ENCODE results near the gene ACSBG1.
"Not testable (repeated sequence)": the region's sequence is repeated elsewhere in the genome, so short reads cannot be mapped to it uniquely, and the experiment has no call there.

ACSBG1 gene

DNA sequence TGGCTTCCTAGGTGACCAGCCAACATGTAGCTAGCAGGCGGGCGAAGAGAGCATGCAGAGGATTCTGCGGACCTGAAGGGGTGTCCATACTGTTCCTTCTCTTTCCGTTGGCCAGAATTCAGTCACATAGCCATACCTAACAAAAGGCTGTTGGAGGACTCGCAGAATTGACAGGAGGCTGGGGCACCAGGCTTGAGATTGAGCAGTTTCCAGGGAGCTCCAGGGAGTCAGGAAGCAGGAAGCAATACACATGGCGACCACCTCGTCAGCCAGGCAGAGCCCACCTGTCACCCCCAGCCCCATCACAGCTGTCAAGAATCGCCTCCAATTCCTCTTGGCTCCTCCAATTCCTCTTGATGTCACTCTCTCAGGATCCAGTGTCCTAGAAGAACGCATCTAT, 16.8 kb upstream of the ACSBG1 start:
- no peak for DNase-seq (ENCODE audit: low read depth)

DNA sequence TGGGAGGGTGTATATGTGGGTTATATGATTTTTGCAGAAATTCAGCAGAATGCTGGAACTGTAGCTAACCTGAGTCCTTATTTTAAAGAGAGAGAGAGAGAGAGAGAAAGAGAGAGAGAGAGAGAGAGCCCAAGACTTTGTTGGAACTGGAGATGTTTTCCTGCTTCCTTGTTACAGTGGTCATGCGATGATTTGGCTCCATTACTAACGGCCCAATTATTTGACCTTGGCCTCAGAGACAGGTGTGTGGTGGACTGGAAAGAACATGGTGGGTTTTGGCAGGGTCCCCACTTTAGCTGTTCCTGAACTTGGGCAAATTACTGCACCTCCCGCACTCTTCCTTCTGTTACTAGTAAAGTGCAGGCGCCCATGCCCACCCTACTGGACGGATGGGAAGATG, 14.8 kb upstream of the ACSBG1 start:
- no peak for DNase-seq (ENCODE audit: low read depth)

DNA sequence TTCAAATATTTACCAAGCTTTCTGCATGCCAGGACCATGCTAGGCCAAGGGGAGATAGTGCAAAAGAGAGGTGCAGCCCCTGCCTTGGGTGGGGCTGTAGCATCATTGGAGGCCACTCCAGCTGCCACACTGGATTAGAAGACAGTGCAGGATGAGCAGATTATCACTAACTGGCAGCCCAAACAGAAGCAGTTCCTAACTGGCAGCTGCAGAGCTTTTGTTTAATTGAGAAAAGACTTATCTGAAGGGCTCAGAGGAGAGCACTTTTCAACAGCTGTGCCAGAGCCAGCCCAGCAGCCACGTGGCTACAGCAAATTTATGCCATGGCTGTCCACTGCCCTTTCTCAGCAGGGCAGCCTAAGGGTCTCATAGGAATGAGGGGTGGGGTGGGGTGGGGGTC, 13.5 kb upstream of the ACSBG1 start:
- no peak for DNase-seq (ENCODE audit: low read depth)

DNA sequence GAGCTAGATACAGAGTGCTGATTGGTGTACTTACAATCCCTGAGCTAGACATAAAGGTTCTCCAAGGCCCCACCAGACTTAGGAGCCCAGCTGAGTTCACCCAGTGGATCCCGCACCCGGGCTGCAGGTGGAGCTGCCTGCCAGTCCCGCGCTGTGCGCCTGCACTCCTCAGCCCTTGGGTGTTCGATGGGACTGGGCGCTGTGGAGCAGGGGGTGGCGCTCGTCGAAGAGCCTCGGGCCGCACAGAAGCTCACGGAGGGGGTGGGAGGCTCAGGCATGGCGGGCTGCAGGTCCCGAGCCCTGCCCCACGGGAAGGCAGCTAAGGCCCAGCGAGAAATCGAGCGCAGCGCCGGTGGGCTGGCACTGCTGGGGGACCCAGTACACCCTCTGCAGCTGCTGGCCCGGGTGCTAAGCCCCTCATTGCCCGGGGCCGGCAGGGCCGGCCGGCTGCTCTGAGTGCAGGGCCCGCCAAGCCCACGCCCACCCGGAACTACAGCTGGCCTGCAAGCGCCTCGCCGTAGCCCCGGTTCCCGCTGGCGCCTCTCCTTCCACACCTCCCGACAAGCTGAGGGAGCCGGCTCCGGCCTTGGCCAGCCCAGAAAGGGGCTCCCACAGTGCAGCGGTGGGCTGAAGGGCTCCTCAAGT, 11.7 kb upstream of the ACSBG1 start:
- DNase-seq (ENCODE audit: low read depth), result not testable (repeated sequence)

DNA sequence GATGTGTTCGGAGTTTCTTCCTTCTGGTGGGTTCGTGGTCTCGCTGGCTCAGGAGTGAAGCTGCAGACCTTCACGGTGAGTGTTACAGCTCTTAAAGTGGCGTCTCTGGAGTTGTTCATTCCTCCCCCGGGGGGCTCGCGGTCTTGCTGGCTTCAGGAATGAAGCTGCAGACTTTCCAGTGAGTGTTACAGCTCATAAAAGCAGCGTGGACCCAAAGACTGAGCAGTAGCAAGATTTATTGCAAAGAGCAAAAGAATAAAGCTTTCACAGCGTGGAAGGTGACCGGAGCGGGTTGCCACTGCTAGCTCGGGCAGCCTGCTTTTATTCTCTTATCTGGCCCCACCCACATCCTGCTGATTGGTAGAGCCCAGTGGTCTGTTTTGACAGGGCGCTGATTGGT, 11.0 kb upstream of the ACSBG1 start:
- not testable (repeated sequence) for DNase-seq (ENCODE audit: low read depth)

DNA sequence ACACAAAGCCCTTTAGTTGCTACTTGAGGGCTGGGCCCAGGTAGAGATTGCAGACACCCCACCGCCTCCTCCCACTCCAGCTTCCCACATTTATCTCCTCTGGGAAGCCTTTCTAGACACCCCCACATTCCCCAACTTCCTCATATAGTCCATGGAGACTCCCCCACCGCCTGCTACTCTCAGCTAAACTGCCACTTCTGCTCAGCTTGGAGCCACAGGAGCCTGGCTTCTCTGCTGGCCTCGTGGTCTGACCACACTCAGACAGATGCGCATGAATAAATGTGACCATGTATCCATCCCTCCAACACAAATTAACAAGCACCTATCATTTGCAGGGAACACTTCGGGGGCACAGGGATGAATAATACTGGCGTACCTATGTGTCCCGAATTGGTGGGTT, 10.5 kb upstream of the ACSBG1 start:
- DNase-seq (ENCODE audit: low read depth), result no peak

DNA sequence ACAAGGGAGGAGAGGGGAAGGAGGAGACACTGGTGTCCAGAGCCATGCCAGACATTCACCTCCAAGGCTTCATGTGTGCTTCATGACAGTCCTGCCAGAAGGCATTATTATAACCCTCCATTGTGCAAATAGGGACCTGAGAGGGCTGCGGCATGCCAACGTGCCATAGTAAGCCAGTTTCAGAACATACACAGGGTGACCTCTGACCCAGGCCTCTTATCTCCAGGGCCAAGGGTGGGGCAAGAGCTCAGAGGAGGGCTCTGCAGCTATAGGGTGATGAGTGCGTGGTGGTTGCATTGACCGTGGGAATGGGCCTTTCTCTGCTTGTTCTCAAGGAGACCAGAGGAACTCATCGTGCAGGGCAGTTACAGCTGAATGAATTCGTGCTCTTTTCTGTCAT, 9.7 kb upstream of the ACSBG1 start:
- DNase-seq (ENCODE audit: low read depth), result no peak

DNA sequence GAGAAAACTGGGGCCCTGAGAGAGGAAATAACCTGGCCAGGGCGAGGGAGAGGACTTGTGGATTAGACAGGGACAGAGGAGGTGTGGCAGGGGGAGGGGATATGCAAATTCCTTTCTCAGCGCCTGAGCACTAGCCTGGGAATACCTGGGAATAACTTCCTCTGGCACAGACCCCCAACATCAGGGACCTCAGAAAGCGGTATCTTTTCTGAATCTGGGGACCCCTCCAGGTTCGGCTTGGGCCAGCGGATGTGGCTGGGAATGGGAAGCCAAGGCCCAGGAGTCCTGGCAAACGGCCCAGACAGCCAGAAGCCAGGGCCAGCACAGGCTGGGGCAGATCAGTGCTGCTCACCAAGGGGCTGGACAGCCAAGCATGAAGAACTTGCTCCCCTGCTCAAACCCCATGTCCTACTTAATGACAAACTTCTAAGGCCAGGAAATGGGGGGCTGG, 9.2 kb upstream of the ACSBG1 start:
- no peak for DNase-seq (ENCODE audit: low read depth)

DNA sequence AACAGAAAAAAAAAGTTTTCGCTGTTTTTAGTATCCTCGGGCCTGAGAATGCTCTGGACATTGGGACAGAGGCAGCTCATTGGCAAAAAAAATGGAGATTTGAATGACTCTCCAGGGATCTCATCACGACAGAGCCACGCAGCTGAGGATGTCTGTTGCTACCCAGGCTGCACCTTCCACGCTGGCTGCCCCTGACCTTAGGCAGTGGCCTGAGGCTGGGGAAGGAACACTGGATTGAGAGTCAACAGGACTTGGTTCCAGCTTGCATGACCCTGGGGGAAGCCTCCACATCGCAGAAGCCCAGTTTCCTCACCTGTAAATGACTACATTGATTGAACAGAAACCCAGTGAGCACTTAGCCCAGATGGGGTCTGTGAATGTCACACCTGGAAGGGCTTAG, 8.7 kb upstream of the ACSBG1 start:
- no peak for DNase-seq (ENCODE audit: low read depth)

DNA sequence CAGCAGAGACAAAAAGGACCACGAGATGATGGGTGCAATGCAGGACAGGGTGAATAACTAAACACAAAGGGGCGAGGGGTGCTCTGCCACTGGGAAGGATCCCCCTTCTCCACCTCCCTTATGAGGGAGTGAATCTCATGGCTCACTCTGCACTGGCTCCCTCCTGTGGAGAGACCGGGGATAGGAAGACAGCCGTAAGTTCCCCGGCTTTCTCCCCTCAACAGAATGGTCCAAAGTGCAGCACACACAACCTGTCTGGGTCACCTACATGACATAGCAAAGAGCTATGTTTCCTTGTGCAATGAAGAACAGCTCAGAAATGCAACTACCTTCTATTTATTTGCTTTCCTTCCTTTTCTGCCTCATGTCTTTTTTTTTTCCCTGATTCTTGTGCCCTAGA, 7.8 kb upstream of the ACSBG1 start:
- DNase-seq (ENCODE audit: low read depth), result no peak

DNA sequence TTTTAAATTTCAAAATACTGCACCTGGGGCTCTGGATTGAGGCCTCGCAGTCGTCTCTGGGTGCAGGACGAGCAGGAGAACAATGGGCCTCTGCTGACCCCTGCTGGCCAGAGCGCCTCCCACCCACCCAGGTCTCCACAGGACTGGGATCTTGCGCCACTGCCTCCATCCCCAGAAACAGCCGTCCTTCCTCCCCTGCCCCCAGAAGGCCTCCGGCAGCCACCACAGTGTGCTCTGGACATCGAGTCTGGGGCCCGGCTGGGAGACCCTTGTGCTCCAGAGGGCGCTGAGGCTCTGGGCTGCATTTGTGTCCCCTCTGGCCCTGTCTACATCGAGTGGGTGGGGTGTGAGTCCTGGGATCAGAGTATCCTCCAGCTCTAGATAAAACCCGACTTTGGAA, 6.7 kb upstream of the ACSBG1 start:
- peak; percentile 73 for DNase-seq (ENCODE audit: low read depth)

DNA sequence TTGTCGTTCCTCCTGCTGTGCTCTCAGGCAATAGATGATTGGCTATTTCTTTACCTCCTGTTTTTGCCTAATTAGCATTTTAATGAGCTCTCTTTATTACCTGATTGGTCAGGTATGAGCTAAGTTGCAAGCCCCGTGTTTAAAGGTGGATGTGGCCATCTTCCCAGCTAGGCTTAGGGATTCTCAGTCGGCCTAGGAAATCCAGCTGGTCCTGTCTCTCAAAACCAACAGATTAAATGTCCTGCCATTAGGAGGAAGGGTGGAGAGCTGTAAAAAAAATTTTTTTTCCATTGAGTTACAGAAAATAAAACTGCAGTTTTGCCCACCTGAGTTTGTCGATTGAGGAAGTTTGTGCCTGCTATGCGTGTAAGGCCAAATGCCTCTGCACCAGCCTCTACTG, 5.4 kb upstream of the ACSBG1 start:
- no peak for DNase-seq (ENCODE audit: low read depth)

DNA sequence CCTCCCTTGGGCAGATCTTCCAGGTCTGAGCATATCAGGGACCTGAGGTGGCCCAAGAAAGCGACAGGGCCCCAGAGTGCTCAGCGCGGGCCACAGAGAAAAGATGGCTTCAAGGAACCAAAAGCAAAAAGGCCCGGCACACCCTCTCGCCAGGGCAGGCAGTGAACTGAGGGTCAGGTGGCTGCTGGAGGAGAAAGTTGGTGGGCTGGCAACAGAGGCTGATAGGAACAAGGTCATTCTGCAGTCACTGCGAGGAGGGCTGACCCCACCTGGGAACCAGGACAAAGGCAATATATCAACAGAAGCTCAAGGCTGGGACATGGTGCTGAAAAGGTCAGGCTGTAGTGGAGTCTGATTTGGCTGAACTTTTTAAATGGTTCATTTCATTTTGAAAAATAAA, 2.8 kb upstream of the ACSBG1 start:
- DNase-seq (ENCODE audit: low read depth), result no peak

DNA sequence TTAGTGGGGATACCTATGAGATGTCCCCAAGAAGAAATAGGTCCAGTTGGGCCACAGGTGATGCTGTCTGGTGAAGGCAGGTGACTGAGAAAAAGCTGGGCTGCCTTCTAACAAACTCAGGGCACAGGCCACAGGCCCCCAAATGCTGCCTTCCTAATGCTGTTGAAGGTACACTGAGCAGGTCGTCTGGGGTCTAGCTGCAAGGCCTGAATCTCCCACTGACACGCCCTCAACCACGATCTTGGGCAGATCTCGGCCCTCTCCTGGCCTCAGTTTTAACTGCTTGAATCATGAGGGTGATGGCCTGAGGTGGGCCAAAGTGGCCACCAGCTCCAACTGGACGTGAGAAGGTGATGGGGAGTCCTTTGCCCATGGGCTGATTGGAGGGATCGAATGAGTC, 2.1 kb upstream of the ACSBG1 start:
- no peak for DNase-seq (ENCODE audit: low read depth)

DNA sequence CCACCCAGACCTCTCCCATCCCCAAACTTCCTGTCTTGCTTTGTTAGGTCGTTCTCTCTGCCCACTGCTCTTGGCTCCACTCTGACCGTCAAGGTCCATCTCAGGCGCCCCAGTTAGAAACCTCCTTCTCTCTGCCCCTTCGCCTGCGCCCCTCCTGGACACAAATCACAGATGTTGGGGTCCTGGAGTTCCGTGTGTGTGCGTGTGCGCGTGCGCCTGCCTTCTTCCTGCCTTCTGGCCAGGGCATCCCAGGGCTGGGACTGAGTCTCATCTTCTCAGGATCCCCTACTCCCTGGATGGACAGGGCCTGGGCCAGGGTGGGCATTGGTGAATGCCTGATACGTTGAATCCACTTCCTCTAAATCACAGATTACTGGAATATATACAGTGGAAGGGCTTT, 869 bp downstream of the ACSBG1 start:
- DNase-seq (ENCODE audit: low read depth), result no peak

DNA sequence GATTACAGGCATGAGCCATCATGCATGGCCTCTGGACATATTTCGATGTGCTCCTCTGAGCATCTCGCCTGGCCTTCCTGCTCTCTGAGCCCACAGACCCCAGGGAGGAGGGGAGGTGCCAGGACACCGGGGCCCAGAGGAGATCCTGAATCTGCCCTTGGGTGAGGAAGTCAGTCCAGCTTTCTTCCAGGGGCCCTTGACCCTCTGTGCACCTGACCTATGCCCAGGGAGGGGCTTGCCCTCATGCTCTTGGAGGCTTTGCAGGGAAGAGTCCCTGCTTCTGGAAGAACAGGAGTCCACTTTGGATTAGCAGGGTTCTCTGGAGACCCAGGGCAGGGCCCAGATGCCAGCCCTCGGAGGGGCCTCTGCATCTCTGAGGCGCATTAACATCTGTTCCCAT, 1.4 kb downstream of the ACSBG1 start:
- DNase-seq (ENCODE audit: low read depth), result no peak

DNA sequence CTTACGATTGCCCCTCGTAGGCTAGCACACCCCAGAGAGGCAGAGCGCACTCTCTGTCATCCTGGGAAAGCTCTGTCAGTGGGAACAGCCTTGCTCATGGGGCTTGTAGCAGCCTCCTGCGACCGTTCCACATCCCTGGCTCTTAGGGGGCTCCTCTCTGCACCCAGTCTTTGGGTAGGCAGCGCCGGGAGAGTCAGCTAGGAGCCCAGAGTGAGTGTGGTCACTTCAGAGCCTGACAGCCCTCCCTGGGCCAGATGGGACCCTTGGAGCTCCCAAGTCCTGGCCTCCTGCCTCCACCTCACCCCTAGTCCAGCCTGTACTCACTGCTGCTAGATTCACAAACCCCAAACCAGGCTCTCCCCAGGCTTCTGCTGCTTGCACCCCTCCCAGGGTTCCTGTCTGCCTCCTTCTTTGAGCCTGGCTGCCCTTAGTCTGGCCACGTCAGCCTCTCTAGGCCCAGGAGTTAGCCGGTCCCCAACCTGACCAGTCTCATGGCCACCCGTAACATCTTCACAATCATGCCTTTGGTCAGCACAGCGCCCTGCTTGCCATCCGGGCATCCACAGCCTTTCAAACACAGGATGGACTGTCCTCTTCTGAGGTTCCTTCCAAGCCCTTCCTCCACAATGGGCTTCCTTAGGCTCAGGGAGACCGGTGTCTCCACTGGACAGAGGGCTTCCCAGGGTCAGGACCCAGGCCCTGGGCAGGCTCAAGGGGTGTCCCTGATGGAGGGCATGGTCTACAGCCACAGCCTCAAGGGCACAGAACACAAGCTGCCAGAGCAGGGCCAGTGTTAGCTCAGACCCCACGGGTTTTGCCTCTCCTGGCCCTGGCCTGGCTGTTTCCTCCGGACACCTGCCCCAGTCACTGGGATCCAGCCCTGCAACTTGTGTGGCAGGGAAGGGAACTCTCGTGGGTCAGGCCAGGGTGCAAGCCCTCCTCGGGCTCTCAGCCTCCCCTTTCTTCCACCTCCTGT, 4.6 kb downstream of the ACSBG1 start:
- DNase-seq (ENCODE audit: low read depth), result no peak

DNA sequence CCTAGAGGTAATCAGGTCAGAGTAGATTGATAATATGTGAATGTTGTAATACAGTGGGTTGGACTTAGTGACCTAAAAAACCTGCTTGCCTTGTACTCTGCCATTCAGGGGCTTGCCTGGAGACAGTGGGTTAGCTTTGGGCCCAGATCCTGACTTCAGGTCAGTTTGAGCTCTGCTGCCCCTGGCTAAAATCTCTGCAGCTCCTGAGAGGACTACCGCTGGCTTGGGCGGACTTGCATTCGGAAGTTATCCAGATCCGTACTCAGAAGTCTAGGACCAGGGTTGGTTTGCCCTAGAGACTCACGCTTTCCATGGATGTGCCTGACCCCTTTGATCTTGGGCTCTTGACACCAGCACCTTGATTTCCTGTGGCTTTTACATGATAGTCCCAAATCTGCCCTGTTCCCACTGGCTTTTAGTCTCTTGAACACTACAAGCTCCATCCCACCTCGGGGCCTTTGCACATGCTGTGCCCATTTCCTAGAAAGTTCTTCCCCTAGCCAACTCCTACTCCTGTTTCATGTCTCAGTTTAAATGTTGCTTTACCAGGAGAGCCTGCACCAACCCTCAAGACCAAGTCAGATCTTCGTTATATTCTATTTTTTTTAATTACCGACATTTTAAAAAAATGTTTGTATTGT, 5.9 kb downstream of the ACSBG1 start:
- no peak for DNase-seq (ENCODE audit: low read depth)

DNA sequence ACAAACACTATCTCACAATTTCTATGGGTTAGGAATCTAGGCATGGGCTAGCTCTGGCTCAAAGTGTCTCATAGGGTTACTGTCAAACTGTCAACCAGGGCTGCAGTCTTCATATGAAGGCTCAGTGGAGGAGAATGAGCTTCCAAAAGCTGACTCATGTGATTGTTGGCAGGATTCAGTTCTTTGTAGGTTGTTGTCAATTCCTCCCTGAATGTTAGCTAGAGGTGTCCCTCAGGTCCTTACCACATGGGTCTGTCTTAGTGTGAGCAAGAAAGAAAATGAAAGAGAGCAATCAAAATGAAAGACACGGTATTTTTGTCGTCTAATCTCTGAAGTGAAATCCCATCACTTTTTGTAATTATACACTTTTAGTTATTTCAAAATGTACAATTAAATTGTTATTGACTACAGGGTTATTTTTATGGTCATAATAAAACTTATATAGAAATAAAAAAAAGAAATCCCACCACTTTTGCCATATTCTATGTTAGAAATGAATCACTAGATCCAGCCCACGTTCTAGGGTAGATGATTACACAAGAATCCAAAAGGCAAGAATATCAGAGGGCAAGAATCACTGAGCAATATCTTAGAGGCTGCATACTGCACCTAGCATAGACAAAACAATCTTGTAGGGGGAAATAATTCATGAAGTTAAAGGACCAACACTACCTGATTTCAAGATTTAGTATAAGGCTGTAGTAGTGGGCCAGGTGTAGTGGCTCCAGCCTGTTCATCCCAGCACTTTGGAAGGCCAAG, 8.4 kb downstream of the ACSBG1 start:
- no peak for DNase-seq (ENCODE audit: low read depth)

DNA sequence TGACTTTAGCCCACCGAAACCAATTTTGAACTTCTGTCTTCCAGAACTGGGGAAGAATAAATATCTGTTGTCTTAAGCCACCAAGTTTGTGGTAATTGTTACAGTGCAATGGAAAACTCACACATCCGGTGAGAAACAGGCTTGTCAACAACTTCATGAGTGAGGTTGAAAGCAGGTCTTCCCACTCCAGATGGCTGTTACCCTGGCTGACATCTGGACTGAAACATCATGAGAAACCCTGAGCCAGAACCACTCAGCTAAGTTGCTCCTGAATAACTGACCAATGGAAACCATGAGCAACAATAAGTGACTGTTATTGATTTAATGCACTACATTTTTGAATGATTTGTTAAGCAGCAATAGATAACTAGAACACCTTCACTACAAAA, 10.3 kb downstream of the ACSBG1 start:
- no peak for DNase-seq (ENCODE audit: low read depth)

DNA sequence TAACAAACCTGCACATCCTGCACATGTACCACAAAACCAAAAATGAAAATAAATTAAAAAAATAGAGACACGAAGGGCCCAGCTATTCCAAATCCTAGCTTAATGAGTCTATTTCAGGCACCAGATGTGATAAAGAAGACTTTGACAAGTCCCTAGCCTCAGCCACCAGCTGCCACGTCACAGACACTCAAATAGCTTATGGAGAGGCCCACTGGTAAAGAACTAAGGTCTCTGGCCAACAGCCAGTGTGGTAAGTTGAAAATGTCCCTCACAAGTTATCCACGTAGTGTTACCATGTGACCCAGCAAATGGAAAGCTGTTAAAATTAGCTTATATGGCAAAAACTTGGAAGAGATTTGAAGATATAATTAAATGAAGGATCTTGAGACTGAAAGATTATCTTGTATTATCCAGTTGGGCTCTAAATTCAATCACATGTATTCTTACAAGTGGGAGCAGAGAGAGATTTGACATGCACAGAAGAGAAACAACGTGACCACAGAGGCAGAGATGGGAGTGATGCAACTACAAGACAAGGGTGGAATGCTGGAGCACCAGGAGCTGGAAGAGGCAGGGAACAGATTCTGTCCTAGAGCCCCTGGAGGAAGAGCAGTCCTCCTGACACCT, 10.9 kb downstream of the ACSBG1 start:
- DNase-seq (ENCODE audit: low read depth), result no peak
